ENCODE measurements around the gene LRSAM1. TPM values are rescaled to one million over a fixed set of nuclear protein-coding genes. Genes with fewer than 3 reads are reported as not detected.

LRSAM1 gene
- total and polyA plus RNA-seq, 2 of the 8 experiments (the other 6 are each of a cell fraction or from before 2014, with no cell fraction given) = 9.7 to 18.3 TPM

DNA sequence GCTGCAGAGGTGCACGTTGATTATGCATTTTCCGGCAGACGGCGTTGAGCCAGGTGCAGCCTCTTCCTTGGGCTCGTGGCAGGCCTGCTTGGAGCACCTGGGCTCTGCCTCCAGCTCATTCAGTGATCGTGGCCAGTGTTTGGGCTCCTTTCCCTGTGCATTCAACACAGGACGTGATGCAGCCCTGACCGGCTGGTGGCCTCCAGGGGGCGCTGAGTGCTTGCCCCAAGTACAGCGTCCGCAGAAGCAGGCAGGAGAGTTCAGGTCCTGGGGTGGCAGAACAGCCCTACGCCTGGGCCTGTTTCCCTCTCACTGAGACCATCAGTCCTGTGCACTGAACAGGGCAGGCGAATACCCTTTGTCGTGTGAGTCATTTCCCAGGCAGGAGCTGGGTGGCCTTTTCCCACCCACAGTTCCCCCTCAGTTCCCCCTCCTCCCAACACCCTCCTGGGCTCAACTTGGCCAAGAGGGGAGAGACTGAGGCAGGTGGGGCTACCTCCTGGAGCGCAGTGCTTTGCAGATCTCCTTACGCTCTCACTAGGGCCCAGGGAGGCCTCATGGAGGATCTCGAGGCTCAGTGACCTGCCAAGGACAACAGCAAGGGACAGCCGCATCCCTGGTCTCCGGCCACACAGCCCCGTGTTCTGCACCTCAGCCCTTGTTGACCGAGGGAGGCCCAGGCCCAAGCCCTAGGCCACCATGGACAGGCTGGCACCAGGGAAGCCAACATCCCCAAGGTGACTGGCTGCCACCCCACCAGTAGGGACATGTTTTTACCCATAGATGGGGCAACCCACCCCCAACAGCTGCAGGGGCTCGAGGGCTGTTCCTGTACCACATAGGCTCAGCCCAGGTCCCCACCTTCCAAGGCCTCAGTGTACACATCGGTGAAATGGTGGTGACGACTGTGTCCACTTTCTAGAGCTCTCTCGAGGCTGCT, 52.9 kb downstream of the LRSAM1 start (continued):
- TF ChIP-seq, protein P1, sequence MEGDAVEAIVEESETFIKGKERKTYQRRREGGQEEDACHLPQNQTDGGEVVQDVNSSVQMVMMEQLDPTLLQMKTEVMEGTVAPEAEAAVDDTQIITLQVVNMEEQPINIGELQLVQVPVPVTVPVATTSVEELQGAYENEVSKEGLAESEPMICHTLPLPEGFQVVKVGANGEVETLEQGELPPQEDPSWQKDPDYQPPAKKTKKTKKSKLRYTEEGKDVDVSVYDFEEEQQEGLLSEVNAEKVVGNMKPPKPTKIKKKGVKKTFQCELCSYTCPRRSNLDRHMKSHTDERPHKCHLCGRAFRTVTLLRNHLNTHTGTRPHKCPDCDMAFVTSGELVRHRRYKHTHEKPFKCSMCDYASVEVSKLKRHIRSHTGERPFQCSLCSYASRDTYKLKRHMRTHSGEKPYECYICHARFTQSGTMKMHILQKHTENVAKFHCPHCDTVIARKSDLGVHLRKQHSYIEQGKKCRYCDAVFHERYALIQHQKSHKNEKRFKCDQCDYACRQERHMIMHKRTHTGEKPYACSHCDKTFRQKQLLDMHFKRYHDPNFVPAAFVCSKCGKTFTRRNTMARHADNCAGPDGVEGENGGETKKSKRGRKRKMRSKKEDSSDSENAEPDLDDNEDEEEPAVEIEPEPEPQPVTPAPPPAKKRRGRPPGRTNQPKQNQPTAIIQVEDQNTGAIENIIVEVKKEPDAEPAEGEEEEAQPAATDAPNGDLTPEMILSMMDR (IDR thresholded peaks at IDR 0.05; ENCODE audit: control extremely low read depth in 1 of 3, insufficient read depth in 1 of 3, low read depth in 1 of 3, low read length in 3 of 3) = peak in 2 of 3 experiments; percentile 98 to 99; a peak in 3 of 4 replicates
- TF ChIP-seq, protein P2, sequence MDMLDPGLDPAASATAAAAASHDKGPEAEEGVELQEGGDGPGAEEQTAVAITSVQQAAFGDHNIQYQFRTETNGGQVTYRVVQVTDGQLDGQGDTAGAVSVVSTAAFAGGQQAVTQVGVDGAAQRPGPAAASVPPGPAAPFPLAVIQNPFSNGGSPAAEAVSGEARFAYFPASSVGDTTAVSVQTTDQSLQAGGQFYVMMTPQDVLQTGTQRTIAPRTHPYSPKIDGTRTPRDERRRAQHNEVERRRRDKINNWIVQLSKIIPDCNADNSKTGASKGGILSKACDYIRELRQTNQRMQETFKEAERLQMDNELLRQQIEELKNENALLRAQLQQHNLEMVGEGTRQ (IDR thresholded peaks at IDR 0.05; ENCODE audit: low read length) = no peak
- no peak for TF ChIP-seq SIRT6 (IDR thresholded peaks at IDR 0.05; ENCODE audit: low read length)

All from H1 (cell line).